GM23338 (cell line): ENCODE data around the gene TASOR2. TPM values are rescaled to one million over a fixed set of nuclear protein-coding genes. Genes with fewer than 3 reads are reported as not detected.

ENCODE experiments used
- ATAC-seq: fragments of 200-7000 bp; cut with Tn5 transposase; 3 replicates; pipeline ENCODE4 v1.9.1; 2020
- DNase-seq: peaks from one replicate; pipeline ENCODE4 v3.0.0-alpha.2; 2015; ENCODE audit warnings: low spot score
- H2AFZ ChIP-seq: fragments of 200-600 bp; sonication (generic); 2 replicates; pipeline ENCODE4 v1.8.0; 2016; ENCODE audit warnings: antibody characterized with exemption, mild to moderate bottlenecking, moderate library complexity
- H3F3A ChIP-seq: fragments of 200-600 bp; sonication (generic); replicated peaks from 2 replicates; pipeline ENCODE4 v1.8.0; 2017; ENCODE audit warnings: antibody characterized with exemption, mixed run types, low read depth
- H3K27ac ChIP-seq: fragments of 200-600 bp; sonication (generic); 2 replicates; pipeline ENCODE4 v1.6.1; 2016; ENCODE audit warnings: low read depth
- H3K27me3 ChIP-seq: fragments of 200-600 bp; sonication (generic); 2 replicates; pipeline ENCODE4 v1.8.0; 2016; ENCODE audit warnings: mild to moderate bottlenecking, mixed run types, moderate library complexity; ENCODE audit not compliant: insufficient read depth
- H3K36me3 ChIP-seq: fragments of 200-600 bp; sonication (generic); 2 replicates; pipeline ENCODE4 v1.8.0; 2016; ENCODE audit warnings: mild to moderate bottlenecking; ENCODE audit not compliant: insufficient read depth
- H3K4me1 ChIP-seq: fragments of 200-600 bp; sonication (generic); 2 replicates; pipeline ENCODE4 v1.8.0; 2016; ENCODE audit warnings: mild to moderate bottlenecking, moderate library complexity; ENCODE audit not compliant: insufficient read depth
- H3K4me2 ChIP-seq: fragments of 200-600 bp; sonication (generic); 2 replicates; pipeline ENCODE4 v1.7.1; 2017; ENCODE audit warnings: mixed run types
- H3K4me3 ChIP-seq: fragments of 200-600 bp; sonication (generic); 2 replicates; pipeline ENCODE4 v1.6.1; 2016; ENCODE audit warnings: mixed run types
- H3K79me2 ChIP-seq: fragments of 200-600 bp; sonication (generic); replicated peaks from 2 replicates; pipeline ENCODE4 v1.8.0; 2017; ENCODE audit warnings: mild to moderate bottlenecking; ENCODE audit not compliant: insufficient read depth
- H3K9me2 ChIP-seq: fragments of 200-600 bp; sonication (generic); 2 replicates; pipeline ENCODE4 v1.8.0; 2017; ENCODE audit not compliant: insufficient read depth
- H4K20me1 ChIP-seq: fragments of 200-600 bp; sonication (generic); replicated peaks from 2 replicates; pipeline ENCODE4 v1.8.0; 2017; ENCODE audit warnings: mild to moderate bottlenecking; ENCODE audit not compliant: insufficient read depth
- H3K27ac Mint-ChIP-seq: 2 replicates; pipeline ENCODE4 v1.8.0; 2020; ENCODE audit warnings: inconsistent platforms, mild to moderate bottlenecking, moderate library complexity, mixed read lengths
- H3K27me3 Mint-ChIP-seq: 3 replicates; pipeline ENCODE4 v1.8.0; 2022; ENCODE audit warnings: low read depth, mild to moderate bottlenecking, moderate library complexity, mixed read lengths, inconsistent platforms; ENCODE audit not compliant: insufficient read depth, poor library complexity
- H3K36me3 Mint-ChIP-seq: 3 replicates; pipeline ENCODE4 v1.8.0; 2021; ENCODE audit warnings: low read depth, mild to moderate bottlenecking, inconsistent platforms, moderate library complexity, mixed read lengths
- H3K4me1 Mint-ChIP-seq: 3 replicates; pipeline ENCODE4 v1.8.0; 2020; ENCODE audit warnings: mild to moderate bottlenecking, inconsistent platforms, mixed read lengths
- H3K4me3 Mint-ChIP-seq: 3 replicates; pipeline ENCODE4 v1.8.0; 2021; ENCODE audit warnings: moderate library complexity, mild to moderate bottlenecking, inconsistent platforms, mixed read lengths
- H3K9me3 Mint-ChIP-seq: 3 replicates; pipeline ENCODE4 v1.8.0; 2020; ENCODE audit warnings: moderate library complexity, mild to moderate bottlenecking, inconsistent platforms, mixed read lengths
- CREB1 ChIP-seq: fragments of 250-450 bp; sonication (Bioruptor Pico); IDR thresholded peaks from 2 replicates; pipeline ENCODE4 v1.5.0; 2020; ENCODE audit warnings: low read depth, mild to moderate bottlenecking, moderate library complexity
- CTCF ChIP-seq, 2 experiments: fragments of 200-600 bp in 1 of 2; sonication (generic) in 1 of 2; conservative IDR thresholded peaks; 2 replicates each; pipeline versions ENCODE4 v1.5.1 to v1.6.1; 2016 to 2017; ENCODE audit warnings: antibody characterized with exemption in 2 of 2, low read depth in 2 of 2, mild to moderate bottlenecking in 2 of 2, moderate library complexity in 1 of 2
- ETS1 ChIP-seq: IDR thresholded peaks from 2 replicates; pipeline ENCODE4 v1.6.1; 2016; ENCODE audit warnings: antibody characterized with exemption
- EZH2 ChIP-seq: fragments of 200-600 bp; sonication (generic); IDR thresholded peaks from one replicate; pipeline ENCODE4 v1.8.0; 2017; ENCODE audit warnings: antibody characterized with exemption, mild to moderate bottlenecking, low read depth; ENCODE audit not compliant: unreplicated experiment
- EZH2phosphoT487 ChIP-seq: fragments of 200-600 bp; sonication (generic); IDR thresholded peaks from one replicate; pipeline ENCODE4 v1.8.1; 2018; ENCODE audit warnings: antibody characterized with exemption; ENCODE audit not compliant: unreplicated experiment
- JUNB ChIP-seq: IDR thresholded peaks from one replicate; pipeline ENCODE4 v1.6.1; 2016; ENCODE audit warnings: antibody characterized with exemption; ENCODE audit not compliant: unreplicated experiment
- NANOG ChIP-seq: IDR thresholded peaks from 2 replicates; pipeline ENCODE4 v1.6.1; 2016; ENCODE audit warnings: antibody characterized with exemption, borderline replicate concordance
- POLR2AphosphoS5 ChIP-seq: IDR thresholded peaks from 2 replicates; pipeline ENCODE4 v1.6.1; 2016; ENCODE audit warnings: antibody characterized with exemption, low read depth
- REST ChIP-seq: IDR thresholded peaks from one replicate; pipeline ENCODE4 v1.6.1; 2018; ENCODE audit warnings: antibody characterized with exemption; ENCODE audit not compliant: unreplicated experiment
- STAT1 ChIP-seq: IDR thresholded peaks from one replicate; pipeline ENCODE4 v1.6.1; 2016; ENCODE audit warnings: antibody characterized with exemption; ENCODE audit not compliant: unreplicated experiment
- ZNF114 ChIP-seq: fragments of 250-450 bp; sonication (Bioruptor Pico); IDR thresholded peaks from 2 replicates; pipeline ENCODE4 v1.5.0; 2020; ENCODE audit warnings: mild to moderate bottlenecking, moderate library complexity
- ZNF331 ChIP-seq: fragments of 250-450 bp; sonication (Bioruptor Pico); IDR thresholded peaks from 2 replicates; pipeline ENCODE4 v1.5.0; 2020; ENCODE audit warnings: low read depth, mild to moderate bottlenecking, moderate library complexity
- polyA plus RNA-seq: library from polyadenylated mRNA; unstranded; fragments of >200 nt; fragmentation: Nextera tagmentation; extraction: Ambion mirVana; gene quantifications from 2 replicates; pipeline ENCODE4 v1.2.1, GENCODE V29; 2016
- total RNA-seq: library from RNA; depleted of rRNA; stranded (reverse); fragments of >200 nt; shearing (Covaris generic); gene quantifications from 2 replicates; pipeline ENCODE4 v1.2.3, GENCODE V29; 2014
- TF ChIP-seq, protein P1 (sequence below): fragments of 250-450 bp; sonication (Bioruptor Pico); IDR thresholded peaks from 2 replicates; pipeline ENCODE4 v1.5.0; 2020; ENCODE audit warnings: mild to moderate bottlenecking, moderate library complexity

Gene TASOR2
- total and polyA plus RNA-seq, 2 experiments from 2014 or later, result 45.2 to 110 TPM

GRCh38 chr10:5650664-5651387 is 33.8 kb upstream of the TASOR2 start:
- no peaks in the 10 kb centered on the region for H3K79me2 ChIP-seq
- peaks cover 18% of the 10 kb centered on the region for H3K36me3 Mint-ChIP-seq
- H3K27ac ChIP-seq, result no peak overlapping the region
- no peak for DNase-seq
- no peaks in the 10 kb centered on the region for H3K9me2 ChIP-seq
- peaks cover 16% of the 10 kb centered on the region for H3K4me1 Mint-ChIP-seq
- H3K27ac Mint-ChIP-seq, result no peak overlapping the region; the same call in 1 of the 2 replicates
- H3K4me3 ChIP-seq, result no peak overlapping the region
- H4K20me1 ChIP-seq, result no peaks in the 10 kb centered on the region
- H3K9me3 Mint-ChIP-seq, result no peaks in the 10 kb centered on the region
- no peak for ATAC-seq
- TF ChIP-seq STAT1 (no peak), CTCF (conservative IDR thresholded peaks at IDR 0.05; ENCODE audit: low read depth in 2 of 2) (no peak), REST (no peak), POLR2AphosphoS5 (no peak), EZH2phosphoT487 (no peak), ZNF331 (CRISPR knock-in tag) (no peak), ZNF114 (CRISPR knock-in tag) (no peak), EZH2 (no peak), JUNB (no peak), CREB1 (CRISPR knock-in tag) (no peak), ETS1 (no peak), NANOG (no peak)
- TF ChIP-seq, protein P1, sequence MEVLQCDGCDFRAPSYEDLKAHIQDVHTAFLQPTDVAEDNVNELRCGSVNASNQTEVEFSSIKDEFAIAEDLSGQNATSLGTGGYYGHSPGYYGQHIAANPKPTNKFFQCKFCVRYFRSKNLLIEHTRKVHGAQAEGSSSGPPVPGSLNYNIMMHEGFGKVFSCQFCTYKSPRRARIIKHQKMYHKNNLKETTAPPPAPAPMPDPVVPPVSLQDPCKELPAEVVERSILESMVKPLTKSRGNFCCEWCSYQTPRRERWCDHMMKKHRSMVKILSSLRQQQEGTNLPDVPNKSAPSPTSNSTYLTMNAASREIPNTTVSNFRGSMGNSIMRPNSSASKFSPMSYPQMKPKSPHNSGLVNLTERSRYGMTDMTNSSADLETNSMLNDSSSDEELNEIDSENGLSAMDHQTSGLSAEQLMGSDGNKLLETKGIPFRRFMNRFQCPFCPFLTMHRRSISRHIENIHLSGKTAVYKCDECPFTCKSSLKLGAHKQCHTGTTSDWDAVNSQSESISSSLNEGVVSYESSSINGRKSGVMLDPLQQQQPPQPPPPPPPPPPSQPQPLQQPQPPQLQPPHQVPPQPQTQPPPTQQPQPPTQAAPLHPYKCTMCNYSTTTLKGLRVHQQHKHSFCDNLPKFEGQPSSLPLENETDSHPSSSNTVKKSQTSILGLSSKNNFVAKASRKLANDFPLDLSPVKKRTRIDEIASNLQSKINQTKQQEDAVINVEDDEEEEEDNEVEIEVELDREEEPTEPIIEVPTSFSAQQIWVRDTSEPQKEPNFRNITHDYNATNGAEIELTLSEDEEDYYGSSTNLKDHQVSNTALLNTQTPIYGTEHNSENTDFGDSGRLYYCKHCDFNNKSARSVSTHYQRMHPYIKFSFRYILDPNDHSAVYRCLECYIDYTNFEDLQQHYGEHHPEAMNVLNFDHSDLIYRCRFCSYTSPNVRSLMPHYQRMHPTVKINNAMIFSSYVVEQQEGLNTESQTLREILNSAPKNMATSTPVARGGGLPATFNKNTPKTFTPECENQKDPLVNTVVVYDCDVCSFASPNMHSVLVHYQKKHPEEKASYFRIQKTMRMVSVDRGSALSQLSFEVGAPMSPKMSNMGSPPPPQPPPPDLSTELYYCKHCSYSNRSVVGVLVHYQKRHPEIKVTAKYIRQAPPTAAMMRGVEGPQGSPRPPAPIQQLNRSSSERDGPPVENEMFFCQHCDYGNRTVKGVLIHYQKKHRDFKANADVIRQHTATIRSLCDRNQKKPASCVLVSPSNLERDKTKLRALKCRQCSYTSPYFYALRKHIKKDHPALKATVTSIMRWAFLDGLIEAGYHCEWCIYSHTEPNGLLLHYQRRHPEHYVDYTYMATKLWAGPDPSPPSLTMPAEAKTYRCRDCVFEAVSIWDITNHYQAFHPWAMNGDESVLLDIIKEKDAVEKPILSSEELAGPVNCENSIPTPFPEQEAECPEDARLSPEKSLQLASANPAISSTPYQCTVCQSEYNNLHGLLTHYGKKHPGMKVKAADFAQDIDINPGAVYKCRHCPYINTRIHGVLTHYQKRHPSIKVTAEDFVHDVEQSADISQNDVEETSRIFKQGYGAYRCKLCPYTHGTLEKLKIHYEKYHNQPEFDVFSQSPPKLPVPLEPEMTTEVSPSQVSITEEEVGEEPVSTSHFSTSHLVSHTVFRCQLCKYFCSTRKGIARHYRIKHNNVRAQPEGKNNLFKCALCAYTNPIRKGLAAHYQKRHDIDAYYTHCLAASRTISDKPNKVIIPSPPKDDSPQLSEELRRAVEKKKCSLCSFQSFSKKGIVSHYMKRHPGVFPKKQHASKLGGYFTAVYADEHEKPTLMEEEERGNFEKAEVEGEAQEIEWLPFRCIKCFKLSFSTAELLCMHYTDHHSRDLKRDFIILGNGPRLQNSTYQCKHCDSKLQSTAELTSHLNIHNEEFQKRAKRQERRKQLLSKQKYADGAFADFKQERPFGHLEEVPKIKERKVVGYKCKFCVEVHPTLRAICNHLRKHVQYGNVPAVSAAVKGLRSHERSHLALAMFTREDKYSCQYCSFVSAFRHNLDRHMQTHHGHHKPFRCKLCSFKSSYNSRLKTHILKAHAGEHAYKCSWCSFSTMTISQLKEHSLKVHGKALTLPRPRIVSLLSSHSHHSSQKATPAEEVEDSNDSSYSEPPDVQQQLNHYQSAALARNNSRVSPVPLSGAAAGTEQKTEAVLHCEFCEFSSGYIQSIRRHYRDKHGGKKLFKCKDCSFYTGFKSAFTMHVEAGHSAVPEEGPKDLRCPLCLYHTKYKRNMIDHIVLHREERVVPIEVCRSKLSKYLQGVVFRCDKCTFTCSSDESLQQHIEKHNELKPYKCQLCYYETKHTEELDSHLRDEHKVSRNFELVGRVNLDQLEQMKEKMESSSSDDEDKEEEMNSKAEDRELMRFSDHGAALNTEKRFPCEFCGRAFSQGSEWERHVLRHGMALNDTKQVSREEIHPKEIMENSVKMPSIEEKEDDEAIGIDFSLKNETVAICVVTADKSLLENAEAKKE (CRISPR knock-in tag), result no peak
- peaks cover 15% of the 10 kb centered on the region for H3K27me3 Mint-ChIP-seq
- H3F3A ChIP-seq, result no peaks in the 10 kb centered on the region
- H3K27me3 ChIP-seq, result no peaks in the 10 kb centered on the region
- no peak overlapping the region for H2AFZ ChIP-seq
- no peak overlapping the region for H3K4me3 Mint-ChIP-seq
- H3K4me2 ChIP-seq, result no peak overlapping the region
- H3K4me1 ChIP-seq, result no peaks in the 10 kb centered on the region
- no peaks in the 10 kb centered on the region for H3K36me3 ChIP-seq
